ENCODE data around the gene CALY. TPM values are rescaled to one million over a fixed set of nuclear protein-coding genes. Genes with fewer than 3 reads are reported as not detected.

The CALY gene
- total RNA-seq, 1 experiment from 2014 or later: not detected

- no peak overlapping the region for H3K27ac Mint-ChIP-seq (ENCODE audit: unreplicated experiment)
- Histone ChIP-seq H3K9me3 (no peaks in the 10 kb centered on the region), H3K4me3 (ENCODE audit: low read depth, low read length) (no peak overlapping the region), H3K27me3 (replicated peaks; ENCODE audit: control insufficient read depth, insufficient read depth, low read length) (no peaks in the 10 kb centered on the region), H3K4me1 (no peaks in the 10 kb centered on the region), H3K36me3 (ENCODE audit: control insufficient read depth, insufficient read depth, low read length) (peaks cover 6% of the 10 kb centered on the region)
- no peaks in the 10 kb centered on the region for H3K4me1 Mint-ChIP-seq (ENCODE audit: low read depth, unreplicated experiment)
- CTCF ChIA-PET: interaction anchor here (0.6 kb wide), 1 partner anchor 227 kb away, joined by 3 read pairs; no protein-coding TSS in a partner anchor
- no peak overlapping the region for H3K4me3 Mint-ChIP-seq (ENCODE audit: unreplicated experiment)
- POLR2A ChIA-PET: no interaction called here
- peaks cover 65% of the 10 kb centered on the region for H3K36me3 Mint-ChIP-seq (ENCODE audit: insufficient read depth, unreplicated experiment)
- no peak for TF ChIP-seq CTCF (IDR thresholded peaks at IDR 0.05; ENCODE audit: insufficient read depth in 1 of 2, low read depth in 1 of 2, low read length in 1 of 2, severe bottlenecking in 1 of 2, unreplicated experiment in 1 of 2)
- intact Hi-C loops (cut with micrococcal nuclease; ENCODE audit: unreplicated experiment): no loop called here
- BruUV-seq (replicated peaks): no TSS peak
- H3K9me3 Mint-ChIP-seq (ENCODE audit: unreplicated experiment): no peaks in the 10 kb centered on the region
- no peak for DNase-seq
- H3K27me3 Mint-ChIP-seq (ENCODE audit: insufficient read depth, unreplicated experiment): no peaks in the 10 kb centered on the region
Observed at GRCh38 chr10:133294189-133294588, 42.5 kb downstream of the CALY start.

- POLR2A ChIA-PET: no interaction called here
- no peaks in the 10 kb centered on the region for H3K9me3 ChIP-seq
- Mint-ChIP-seq H3K36me3 (ENCODE audit: insufficient read depth, unreplicated experiment) (peaks cover 65% of the 10 kb centered on the region), H3K27ac (ENCODE audit: unreplicated experiment) (no peak overlapping the region), H3K9me3 (ENCODE audit: unreplicated experiment) (no peaks in the 10 kb centered on the region), H3K27me3 (ENCODE audit: insufficient read depth, unreplicated experiment) (no peaks in the 10 kb centered on the region), H3K4me3 (ENCODE audit: unreplicated experiment) (no peak overlapping the region), H3K4me1 (ENCODE audit: low read depth, unreplicated experiment) (no peaks in the 10 kb centered on the region)
- no peak for TF ChIP-seq CTCF (IDR thresholded peaks at IDR 0.05; ENCODE audit: insufficient read depth in 1 of 2, low read depth in 1 of 2, low read length in 1 of 2, severe bottlenecking in 1 of 2, unreplicated experiment in 1 of 2)
- CTCF ChIA-PET: no interaction called here
- H3K27me3 ChIP-seq (replicated peaks; ENCODE audit: control insufficient read depth, insufficient read depth, low read length): no peaks in the 10 kb centered on the region
- H3K4me1 ChIP-seq: no peaks in the 10 kb centered on the region
- H3K4me3 ChIP-seq (ENCODE audit: low read depth, low read length): no peak overlapping the region
- no peak for DNase-seq
- BruUV-seq (replicated peaks): no TSS peak
- intact Hi-C loops (cut with micrococcal nuclease; ENCODE audit: unreplicated experiment): no loop called here
- peaks cover 6% of the 10 kb centered on the region for H3K36me3 ChIP-seq (ENCODE audit: control insufficient read depth, insufficient read depth, low read length)
Observed at GRCh38 chr10:133293810-133294119, 42.9 kb downstream of the CALY start.

- Mint-ChIP-seq H3K4me3 (ENCODE audit: unreplicated experiment) (no peak overlapping the region), H3K4me1 (ENCODE audit: low read depth, unreplicated experiment) (no peaks in the 10 kb centered on the region), H3K36me3 (ENCODE audit: insufficient read depth, unreplicated experiment) (peaks cover 64% of the 10 kb centered on the region), H3K9me3 (ENCODE audit: unreplicated experiment) (no peaks in the 10 kb centered on the region), H3K27me3 (ENCODE audit: insufficient read depth, unreplicated experiment) (no peaks in the 10 kb centered on the region), H3K27ac (ENCODE audit: unreplicated experiment) (no peak overlapping the region)
- peaks cover 6% of the 10 kb centered on the region for H3K36me3 ChIP-seq (ENCODE audit: control insufficient read depth, insufficient read depth, low read length)
- no peaks in the 10 kb centered on the region for H3K27me3 ChIP-seq (replicated peaks; ENCODE audit: control insufficient read depth, insufficient read depth, low read length)
- no peaks in the 10 kb centered on the region for H3K4me1 ChIP-seq
- H3K9me3 ChIP-seq: no peaks in the 10 kb centered on the region
- no TSS peak for BruUV-seq (replicated peaks)
- intact Hi-C loops (cut with micrococcal nuclease; ENCODE audit: unreplicated experiment): no loop called here
- no peak overlapping the region for H3K4me3 ChIP-seq (ENCODE audit: low read depth, low read length)
- TF ChIP-seq CTCF (IDR thresholded peaks at IDR 0.05; ENCODE audit: insufficient read depth in 1 of 2, low read depth in 1 of 2, low read length in 1 of 2, severe bottlenecking in 1 of 2, unreplicated experiment in 1 of 2): no peak
- ChIA-PET CTCF (no interaction called here), POLR2A (no interaction called here)
- DNase-seq: no peak
Observed at GRCh38 chr10:133292919-133293809, 43.5 kb downstream of the CALY start.

All from Caco-2 (cell line).